ENCODE data around the gene ATP5MC2.
"Not testable (repeated sequence)": the region's sequence is repeated elsewhere in the genome, so short reads cannot be mapped to it uniquely, and the experiment has no call there.

Gene ATP5MC2

DNA sequence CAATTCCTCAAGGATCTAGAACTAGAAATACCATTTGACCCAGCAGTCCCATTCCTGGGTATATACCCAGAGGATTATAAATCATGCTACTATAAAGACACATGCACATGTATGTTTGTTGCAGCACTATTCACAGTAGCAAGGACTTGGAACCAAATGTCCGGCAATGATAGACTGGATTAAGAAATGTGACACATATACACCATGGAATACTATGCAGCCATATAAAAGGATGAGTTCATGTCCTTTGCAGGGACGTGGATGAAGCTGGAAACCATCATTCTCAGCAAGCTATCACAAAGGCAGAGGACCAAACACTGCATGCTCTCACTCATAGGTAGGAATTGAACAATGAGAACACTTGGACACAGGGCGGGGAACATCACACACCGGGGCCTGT, 29.6 kb downstream of the ATP5MC2 start:
- not testable (repeated sequence) for DNase-seq (ENCODE audit: low read depth)

DNA sequence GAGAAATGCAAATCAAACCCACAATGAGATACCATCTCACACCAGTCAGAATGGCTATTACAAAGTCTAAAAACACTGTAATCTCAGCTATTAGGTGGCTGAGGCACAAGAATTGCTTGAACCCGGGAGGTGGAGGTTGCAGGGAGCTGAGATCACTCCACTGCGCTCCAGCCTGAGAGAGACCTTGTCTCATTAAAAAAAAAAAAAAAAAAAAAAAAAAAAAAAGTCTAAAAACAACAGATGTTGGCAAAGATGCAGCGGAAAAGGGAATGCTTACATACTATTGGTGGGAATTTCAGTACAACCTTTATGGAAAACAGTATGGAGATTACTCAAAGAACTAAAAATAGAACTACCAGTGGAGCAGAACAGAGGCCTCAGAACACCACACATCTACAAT, 30.7 kb downstream of the ATP5MC2 start:
- DNase-seq (ENCODE audit: low read depth) = no peak

DNA sequence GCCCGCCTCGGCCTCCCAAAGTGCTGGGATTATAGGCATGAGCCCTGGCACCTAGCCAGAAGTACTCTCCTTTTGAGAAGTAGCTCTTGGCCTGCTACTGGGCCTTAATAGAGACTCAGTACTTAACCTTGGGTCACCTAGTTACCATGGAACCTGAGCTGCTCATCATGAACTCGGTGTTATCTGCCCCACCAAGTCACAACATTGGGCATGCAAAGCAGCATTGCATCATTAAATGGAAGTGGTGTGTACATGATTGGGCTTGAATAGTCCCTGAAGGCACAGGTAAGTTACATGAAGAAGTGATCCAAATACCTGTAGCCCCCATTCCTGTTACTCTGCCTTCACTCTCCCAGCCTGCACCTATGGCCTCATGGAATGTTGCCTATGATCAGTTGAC, 31.8 kb downstream of the ATP5MC2 start:
- DNase-seq (ENCODE audit: low read depth) = no peak

DNA sequence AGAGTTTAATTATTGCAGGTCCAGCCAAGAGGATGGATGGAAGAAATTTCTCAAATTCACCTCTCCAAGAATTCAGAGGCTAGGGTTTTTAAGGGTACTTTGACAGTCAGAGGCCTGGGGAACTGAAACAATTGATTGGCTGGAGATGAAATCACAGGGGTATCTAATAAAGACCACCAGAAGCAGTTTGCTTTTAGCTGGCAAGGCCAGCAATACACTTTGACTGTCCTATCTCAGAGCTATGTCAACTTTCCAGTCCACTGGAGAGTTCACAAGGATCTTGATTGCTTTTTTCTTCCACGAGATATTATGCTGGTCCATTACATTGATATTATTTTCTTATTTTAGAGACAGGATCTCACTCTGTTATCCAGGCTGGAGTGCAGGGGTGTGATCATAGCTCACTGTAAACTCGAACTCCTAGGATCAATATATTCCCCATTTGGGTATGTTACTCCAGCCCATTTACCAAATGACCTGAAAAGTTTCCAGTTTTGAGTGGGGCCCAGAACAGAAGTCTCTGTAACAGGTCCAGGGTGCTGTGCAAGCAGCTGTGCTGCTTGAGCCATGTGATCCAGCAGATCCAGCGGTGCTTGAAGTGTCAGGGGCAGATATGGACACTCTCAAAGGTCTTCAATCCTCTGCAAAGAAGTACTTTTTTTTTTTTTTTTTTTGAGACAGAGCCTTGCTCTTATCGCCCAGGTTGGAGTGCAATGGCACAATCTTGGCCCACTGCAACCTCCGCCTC, 32.5 kb downstream of the ATP5MC2 start:
- DNase-seq (ENCODE audit: low read depth) = no peak

DNA sequence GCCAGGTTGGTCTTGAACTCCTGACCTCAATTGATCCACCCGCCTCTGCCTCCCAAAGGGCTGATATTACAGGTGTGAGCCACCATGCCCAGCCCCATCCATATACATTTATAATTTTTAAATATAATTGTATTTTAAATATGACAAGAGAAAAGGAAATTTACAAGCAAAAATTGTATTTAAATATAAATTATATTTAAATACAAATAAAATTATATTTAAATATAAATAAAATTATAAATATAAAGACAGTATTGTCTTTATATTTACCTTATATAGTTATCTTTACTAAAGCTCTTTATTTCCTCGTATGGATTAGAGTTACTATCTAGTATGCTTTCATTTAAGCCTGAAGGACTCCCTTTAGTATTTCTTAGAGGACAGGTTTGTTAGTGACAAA, 37.8 kb downstream of the ATP5MC2 start:
- DNase-seq (ENCODE audit: low read depth) = no peak

DNA sequence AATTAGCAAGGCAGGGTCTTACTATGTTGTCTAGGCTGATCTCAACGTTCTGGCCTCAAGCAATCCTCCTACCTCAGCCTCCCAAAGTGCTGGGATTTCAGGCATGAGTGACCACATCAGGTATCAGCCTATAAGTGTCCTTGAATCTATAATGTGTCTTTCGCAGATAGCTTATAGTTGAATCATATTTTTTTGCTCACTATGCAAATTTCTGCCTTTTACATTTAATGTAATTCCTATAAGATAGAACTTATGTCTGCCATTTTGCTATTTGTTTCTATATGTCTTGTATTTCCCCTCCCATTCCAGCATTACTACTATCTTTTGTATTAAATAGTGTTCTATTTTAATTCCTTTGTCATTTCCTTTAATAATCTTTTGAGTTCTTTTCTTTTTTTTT, 39.2 kb downstream of the ATP5MC2 start:
- no peak for DNase-seq (ENCODE audit: low read depth)

DNA sequence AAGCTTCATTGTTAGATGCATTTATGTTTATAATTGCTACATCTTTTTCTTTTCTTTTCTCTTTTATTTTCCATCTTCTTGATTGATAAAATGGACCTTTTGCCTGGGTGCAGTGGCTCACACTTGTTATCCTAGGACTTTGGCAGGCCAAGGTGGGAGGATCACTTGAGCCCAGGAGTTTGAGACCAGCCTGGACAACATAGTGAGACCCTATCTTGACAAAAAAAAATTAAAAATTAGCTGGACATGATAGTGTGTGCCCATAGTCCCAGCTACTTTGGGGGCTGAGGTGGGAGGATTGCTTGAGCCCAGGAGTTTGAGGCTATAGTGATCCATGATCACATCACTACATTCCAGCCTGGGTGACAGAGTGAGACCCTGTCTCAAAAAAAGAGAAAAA, 40.2 kb downstream of the ATP5MC2 start:
- DNase-seq (ENCODE audit: low read depth) = not testable (repeated sequence)

DNA sequence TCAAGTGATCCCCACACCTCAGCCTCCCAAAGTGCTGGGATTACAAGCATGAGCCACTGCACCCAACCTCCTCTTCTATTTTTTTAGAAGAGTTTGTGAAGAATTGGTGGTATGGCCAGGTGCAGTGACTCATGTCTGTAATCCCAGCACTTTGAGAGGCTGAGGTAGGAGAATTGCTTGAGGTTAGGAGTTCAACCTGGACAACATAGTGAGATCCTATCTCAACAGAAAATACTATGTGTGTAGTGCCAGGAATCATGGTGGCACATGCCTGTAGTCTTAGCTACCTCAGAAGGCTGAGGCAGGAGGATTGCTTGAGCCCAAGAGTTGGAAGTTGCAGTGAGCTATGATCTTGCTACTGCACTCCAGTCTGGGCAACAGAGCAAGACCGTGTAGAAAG, 44.2 kb downstream of the ATP5MC2 start:
- no peak for DNase-seq (ENCODE audit: low read depth)

DNA sequence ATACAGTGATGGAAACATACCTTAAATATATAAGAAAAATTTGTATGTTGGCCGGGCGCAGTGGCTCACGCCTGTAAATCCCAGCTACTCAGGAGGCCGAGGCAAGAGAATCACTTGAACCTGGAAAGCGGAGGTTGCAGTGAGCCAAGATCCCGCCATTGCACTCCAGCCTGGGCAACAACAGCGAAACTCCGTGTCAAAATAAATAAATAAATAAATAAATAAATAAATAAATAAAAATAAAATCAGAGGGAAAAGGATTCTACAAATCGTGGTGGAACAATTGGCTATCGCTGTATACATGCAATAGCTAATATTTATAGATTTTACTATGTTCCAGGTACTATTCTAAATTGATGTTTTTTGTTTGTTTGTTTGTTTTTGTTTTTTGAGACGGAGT, 48.0 kb downstream of the ATP5MC2 start:
- no peak for DNase-seq (ENCODE audit: low read depth)

DNA sequence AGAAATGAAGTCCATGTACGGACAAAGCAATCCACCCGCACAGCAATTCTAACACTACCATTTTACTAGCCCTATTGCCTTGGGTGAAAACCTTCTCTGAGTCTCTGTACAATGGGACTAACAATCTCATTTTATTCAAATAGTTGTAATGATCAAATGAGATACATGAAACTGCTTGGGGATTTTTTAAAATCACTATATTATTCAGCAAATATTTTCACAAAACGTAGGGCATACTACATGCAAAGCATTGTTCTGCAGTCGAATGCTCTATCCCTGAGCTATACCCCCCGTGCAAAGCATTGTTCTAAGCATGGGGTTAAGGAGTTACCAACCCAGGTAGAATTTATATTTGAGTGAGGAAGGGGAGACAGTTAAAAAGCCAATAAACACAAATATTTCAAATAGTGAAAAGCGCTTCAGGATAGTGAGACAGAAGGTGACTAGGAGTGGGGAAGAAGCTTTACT, 49.1 kb downstream of the ATP5MC2 start:
- no peak for DNase-seq (ENCODE audit: low read depth)

DNA sequence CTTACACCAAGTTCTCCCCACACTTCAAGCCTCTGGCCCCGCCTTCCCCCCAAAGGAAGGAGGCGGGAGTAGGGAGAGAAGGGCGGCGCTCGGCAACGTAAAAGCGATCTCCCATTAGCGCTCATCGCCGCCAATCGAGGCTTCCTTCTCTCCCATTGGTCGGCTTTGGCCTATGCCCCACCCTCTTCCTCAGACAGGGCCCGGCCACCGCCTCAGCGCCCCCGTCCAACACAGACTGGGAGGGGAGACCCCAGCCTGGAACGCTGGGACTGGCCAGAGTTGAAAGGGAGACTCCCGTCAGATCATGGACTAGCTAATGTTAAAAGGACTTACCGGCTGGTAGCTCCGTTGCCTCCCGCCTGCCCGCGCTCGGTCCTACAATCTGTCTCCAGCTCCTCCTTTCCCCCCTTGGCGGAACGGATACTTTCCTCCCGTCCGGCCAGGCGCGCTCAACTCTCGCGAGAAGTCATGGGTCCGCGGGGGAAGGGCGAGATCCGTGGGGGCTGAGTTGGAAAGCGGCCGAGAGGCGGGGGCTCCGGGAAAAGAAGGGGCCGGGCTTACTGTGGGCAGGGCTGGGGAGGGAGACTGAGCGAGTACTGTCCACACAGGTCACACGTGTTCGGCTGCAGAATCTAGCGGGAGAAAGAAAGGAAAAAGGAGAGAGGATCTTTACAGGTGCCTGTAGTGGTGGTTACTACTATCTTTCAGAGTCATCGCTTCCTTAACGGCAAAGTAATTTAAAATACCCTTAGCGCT, 49.8 kb downstream of the ATP5MC2 start, which contains the start of gene ATF7:
Gene ATF7, minus strand, starts transcription at position 437 of the 756 bp plus-strand sequence. CDS start 25,382 bp downstream, outside the sequence.
- peak; percentile 98 for DNase-seq (ENCODE audit: low read depth)

DNA sequence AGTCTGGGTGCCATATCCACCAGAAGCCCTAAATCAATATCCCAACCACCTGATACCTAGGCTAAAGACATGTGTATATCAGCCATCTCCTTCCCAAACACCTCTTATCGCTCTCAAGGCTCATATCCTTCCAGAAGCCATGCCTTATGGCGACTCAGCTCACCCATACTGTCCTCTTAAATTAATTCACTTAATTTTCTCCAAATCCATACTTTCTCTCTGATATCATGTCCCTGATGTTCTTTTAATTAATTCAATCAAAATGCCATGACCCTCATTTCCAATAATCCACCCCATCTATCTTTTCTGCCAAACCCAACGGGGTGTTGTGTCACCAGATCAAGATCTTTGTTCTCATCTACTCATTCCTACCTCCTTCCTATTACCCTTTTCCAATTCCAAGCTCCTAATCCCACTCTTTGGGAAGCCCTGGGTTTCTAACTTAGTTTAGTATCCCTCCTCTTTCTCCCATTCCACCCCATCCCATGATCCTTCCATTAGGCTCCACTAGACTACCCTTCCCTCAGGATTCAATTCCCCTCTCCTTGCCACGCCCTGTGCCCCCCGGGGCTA, 50.4 kb downstream of the ATP5MC2 start:
- DNase-seq (ENCODE audit: low read depth) = peak; percentile 13

DNA sequence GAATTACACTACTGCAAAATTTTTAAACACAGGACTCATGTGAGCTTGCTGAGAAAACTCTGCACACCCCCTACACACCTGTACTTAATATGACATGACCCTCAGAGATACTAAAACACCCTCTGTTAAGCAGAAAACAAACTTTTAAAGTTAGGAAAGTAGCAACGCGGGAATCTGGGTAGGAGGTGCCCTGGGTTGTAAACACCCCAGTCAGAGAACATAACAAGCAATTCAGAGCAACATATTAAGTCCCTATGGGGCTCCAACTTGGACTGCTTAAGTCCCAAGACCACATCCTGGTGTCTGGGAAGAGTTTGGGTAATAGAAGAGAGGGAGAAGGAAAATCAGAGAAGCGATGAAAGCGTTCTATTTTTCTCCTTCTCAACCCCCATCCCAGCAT, 50.9 kb downstream of the ATP5MC2 start:
- peak; percentile 23 for DNase-seq (ENCODE audit: low read depth)

DNA sequence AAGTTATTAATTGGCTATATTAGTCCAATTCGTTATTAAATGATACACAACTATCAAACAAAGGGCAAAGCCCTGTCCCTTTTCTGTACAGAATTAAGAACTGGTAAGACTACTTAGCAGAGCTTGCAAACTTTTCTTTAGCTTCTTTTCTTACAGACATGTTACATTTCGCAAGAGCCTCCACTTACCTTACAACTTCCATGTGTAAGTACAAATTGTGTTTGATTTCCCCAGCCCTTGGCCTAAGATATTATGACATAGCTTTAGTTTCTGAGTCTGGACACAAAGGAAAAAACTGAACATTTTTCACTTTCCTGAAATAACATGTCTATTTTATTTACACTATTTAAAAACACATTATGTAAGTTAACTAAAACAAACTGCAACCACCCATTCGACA, 51.4 kb downstream of the ATP5MC2 start:
- no peak for DNase-seq (ENCODE audit: low read depth)

DNA sequence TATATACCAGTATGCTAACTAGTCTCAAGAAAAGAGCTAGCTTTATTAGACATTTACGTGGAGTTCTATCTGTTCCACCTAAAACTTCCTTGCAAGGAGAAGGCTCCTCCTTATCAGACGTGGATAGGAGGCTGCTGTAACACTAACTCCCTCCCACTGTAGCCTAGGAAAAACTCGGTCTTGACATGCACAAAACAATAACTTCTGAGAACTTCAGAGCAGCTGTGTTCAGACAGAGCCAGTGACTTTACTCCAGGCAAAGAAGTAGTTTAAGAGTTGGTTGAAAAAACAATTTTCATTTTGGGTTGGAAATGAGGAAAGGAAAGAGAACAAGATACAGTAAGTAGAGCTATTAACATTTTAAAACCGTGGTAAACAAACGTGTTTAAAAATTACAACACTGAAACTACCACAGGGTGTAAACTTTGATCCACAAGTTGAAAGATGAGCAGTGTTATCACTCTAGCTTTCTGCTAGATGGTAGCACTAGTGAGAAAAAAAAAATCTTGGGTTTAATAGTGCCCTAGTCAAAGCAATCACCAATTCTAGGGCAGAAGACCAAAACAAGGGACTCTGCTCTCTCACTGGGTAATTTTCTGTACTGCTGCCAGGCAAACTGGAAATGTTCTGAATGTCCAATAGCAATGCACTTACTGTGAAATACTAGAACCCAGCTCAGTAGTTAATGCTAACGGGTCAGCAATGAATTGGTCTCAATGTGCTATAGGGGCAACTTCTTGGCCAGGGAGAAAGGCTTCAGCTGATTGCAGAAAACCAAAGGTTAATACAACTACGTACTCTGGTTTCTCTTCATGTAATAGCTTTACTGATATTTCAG, 52.1 kb downstream of the ATP5MC2 start:
- peak; percentile 26 for DNase-seq (ENCODE audit: low read depth)

DNA sequence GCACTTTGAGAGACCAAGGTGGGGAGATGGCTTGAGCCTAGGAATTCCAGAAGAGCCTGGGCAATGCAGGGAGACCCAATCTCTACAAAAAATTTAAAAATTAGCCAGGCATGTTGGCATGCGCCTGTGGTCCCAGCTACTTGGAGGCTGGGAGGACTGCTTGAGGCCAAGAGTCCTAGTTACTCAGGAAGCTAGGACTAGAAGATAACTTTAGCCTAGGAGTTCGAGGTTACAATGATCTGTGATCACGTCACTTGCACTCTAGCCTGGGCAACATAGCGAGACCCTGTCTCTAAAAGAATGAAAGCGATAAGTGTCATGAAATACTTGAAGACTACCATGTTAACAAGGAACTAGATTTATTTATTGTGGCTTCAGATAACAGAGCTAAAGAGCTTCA, 53.2 kb downstream of the ATP5MC2 start:
- DNase-seq (ENCODE audit: low read depth) = no peak

DNA sequence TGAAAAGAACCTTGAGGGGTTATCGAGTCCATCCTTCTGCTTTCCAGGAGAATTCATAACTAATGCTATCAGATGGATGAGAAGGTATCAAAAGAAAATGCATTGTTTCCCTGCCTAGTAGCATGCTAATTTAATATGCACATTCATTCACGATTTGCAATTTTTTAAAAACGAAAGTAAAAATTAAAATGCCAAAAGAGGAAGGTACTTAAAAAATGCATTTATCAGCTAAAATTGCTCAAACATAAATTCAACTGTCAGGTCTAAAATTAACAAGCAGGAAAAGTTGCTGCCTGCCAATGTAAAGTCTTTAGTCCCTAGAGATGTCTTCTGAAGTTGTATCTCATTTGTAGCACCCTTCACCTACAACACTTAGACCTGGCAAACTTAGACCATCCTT, 57.6 kb downstream of the ATP5MC2 start:
- no peak for DNase-seq (ENCODE audit: low read depth)

DNA sequence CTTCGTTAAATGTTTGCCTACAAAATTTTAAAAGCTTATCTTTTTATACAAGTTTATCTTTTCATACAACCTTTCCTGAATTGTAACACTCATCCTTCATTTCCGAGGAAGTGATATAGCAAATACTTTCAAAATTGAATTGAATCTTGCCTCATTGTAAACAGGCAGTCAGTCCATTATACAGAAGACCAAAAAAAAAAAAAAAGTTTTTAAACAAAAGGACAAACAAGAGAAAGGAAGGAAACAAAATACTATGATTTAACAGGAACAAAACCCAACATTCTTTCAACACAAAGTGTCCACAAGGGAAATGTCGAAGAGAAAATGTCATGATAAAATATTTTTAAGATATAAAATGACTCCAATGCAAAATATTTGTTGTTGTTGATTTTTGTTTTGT, 58.2 kb downstream of the ATP5MC2 start:
- no peak for DNase-seq (ENCODE audit: low read depth)

DNA sequence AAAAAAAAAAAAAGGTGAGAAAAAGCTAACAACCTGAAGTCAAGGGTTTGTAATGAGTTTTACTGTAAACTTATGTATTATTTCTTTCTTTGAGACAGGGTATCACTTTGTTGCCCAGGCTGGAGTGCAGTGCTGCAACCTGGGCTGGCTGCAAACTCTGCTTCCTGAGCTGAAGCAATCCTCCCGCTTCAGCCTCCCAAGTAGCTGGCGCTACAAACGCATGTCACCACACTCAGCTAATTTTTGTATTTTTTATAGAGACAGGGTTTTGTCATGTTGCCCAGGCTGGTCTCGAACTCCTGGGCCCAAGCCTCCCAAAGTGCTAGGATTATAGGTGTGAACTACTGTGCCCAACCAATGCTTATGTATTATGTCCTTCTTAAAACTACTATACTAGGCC, 58.9 kb downstream of the ATP5MC2 start:
- DNase-seq (ENCODE audit: low read depth) = no peak
